ENCODE results near the gene PKNOX2. TPM values are rescaled to one million over a fixed set of nuclear protein-coding genes. Genes with fewer than 3 reads are reported as not detected.

PKNOX2 gene
- total and polyA plus RNA-seq, 2 of the 8 experiments (the other 6 are each of a cell fraction or from before 2014, with no cell fraction given): 2.0 TPM

- Histone ChIP-seq H3K4ac (replicated peaks; ENCODE audit: insufficient read length, low read depth, low read length) (no peak overlapping the region), H3K27me3 (replicated peaks in 1 of 4; ENCODE audit: control insufficient read depth in 3 of 4, extremely low read depth in 1 of 4, insufficient read depth in 3 of 4, low read length in 3 of 4) (no peaks in the 10 kb centered on the region; a peak in 1 of 7 replicates), H4K5ac (ENCODE audit: insufficient read length, low read depth, low read length) (no peak overlapping the region), H2BK120ac (replicated peaks; ENCODE audit: low read depth, low read length) (no peak overlapping the region), H3K79me1 (ENCODE audit: low read depth, low read length) (no peaks in the 10 kb centered on the region), H3K79me2 (ENCODE audit: control insufficient read depth in 1 of 2, insufficient read depth in 2 of 2, low read length in 2 of 2) (no peaks in the 10 kb centered on the region; a peak in 1 of 4 replicates), H3K23ac (ENCODE audit: insufficient read length) (no peak overlapping the region), H3K4me2 (ENCODE audit: insufficient read depth in 1 of 2, low read depth in 2 of 2, low read length in 2 of 2) (no peak overlapping the region), H3K14ac (ENCODE audit: insufficient read length) (no peak overlapping the region), H2AFZ (ENCODE audit: low read length) (no peak overlapping the region), H2BK20ac (ENCODE audit: low read length) (peak overlapping the region; percentile 91; the same call in 1 of the 2 replicates), H4K20me1 (replicated peaks in 1 of 2; ENCODE audit: control insufficient read depth in 1 of 2, insufficient read depth in 2 of 2, low read length in 2 of 2) (no peaks in the 10 kb centered on the region), H2BK5ac (ENCODE audit: low read depth, low read length) (no peak overlapping the region; the same call in 1 of the 2 replicates), H3K9ac (replicated peaks in 1 of 4; ENCODE audit: extremely low read depth in 1 of 4, low read depth in 3 of 4, low read length in 3 of 4) (no peak overlapping the region), H2AK5ac (ENCODE audit: low read depth, low read length) (peak overlapping the region; percentile 98; the same call in 1 of the 2 replicates), H3K36me3 (ENCODE audit: control insufficient read depth in 2 of 4, insufficient read depth in 4 of 4, low read length in 3 of 4) (no peaks in the 10 kb centered on the region; a peak in 1 of 8 replicates), H3K56ac (replicated peaks; ENCODE audit: insufficient read length, low read depth, low read length) (no peak overlapping the region), H3K4me3 (ENCODE audit: extremely low read depth in 1 of 4, insufficient read depth in 2 of 4, low read depth in 3 of 4, low read length in 4 of 4) (no peak overlapping the region), H3K23me2 (ENCODE audit: low read depth, low read length) (peaks cover 2% of the 10 kb centered on the region; the same call in 1 of the 2 replicates), H4K91ac (replicated peaks; ENCODE audit: insufficient read length, low read length) (no peak overlapping the region), H3K4me1 (replicated peaks in 1 of 4; ENCODE audit: control insufficient read depth in 3 of 4, insufficient read depth in 4 of 4, low read length in 3 of 4) (no peaks in the 10 kb centered on the region), H3K9me3 (ENCODE audit: insufficient read depth in 2 of 2, low read depth in 1 of 2, low read length in 1 of 2) (peaks cover 0 to 6% of the 10 kb centered on the region in 2 experiments; a peak in 1 of 4 replicates), H2BK15ac (ENCODE audit: low read length) (peak overlapping the region; percentile 88; the same call in 1 of the 2 replicates), H3K27ac (ENCODE audit: low read depth, low read length) (no peak overlapping the region), H4K8ac (ENCODE audit: extremely low read depth, insufficient read depth, low read length) (no peak overlapping the region), H2BK12ac (ENCODE audit: low read depth, low read length) (0 out of 2 replicates have a peak overlapping the region, but pooled peaks have one; percentile 53), H3K18ac (ENCODE audit: extremely low read depth, low read length) (no peak overlapping the region; the same call in 1 of the 2 replicates)
- CTCF ChIA-PET (ENCODE audit: partially characterized antibody): interaction anchor here (1.0 to 3.5 kb wide), 5 partner anchors 8 to 275 kb away, joined by 3 to 34 read pairs (median 3); no protein-coding TSS in a partner anchor
- FAIRE-seq (no peak), DNase-seq (ENCODE audit: low read depth in 1 of 2, low spot score in 2 of 2) (no peak)
- POLR2A ChIA-PET (ENCODE audit: partially characterized antibody): interaction anchor here (0.6 kb wide), 1 partner anchor 15 kb away, joined by 3 read pairs; no protein-coding TSS in a partner anchor
- WGBS, 2 experiments (ENCODE audit: extremely low coverage in 1 of 2, insufficient coverage in 1 of 2, insufficient read length in 1 of 2, insufficient replicate concordance in 2 of 2, low coverage in 1 of 2, low lambda C conversion rate in 2 of 2, missing lambda C conversion rate in 1 of 2): 91% methylated on average over 7 of the region's 7 CpGs; no CpG with 5 or more reads in 1 of the 2 experiments
- TF ChIP-seq SAP30 (IDR thresholded peaks at IDR 0.05; ENCODE audit: insufficient read depth, insufficient replicate concordance, low read length) (no peak), RAD21 (IDR thresholded peaks at IDR 0.05 in 1 of 2, conservative IDR thresholded peaks at IDR 0.05 in 1 of 2; ENCODE audit: low read depth in 2 of 2, low read length in 2 of 2) (no peak), ASH2L (IDR thresholded peaks at IDR 0.05; ENCODE audit: low read length) (no peak), CTBP2 (IDR thresholded peaks at IDR 0.05; ENCODE audit: borderline replicate concordance, insufficient read depth, insufficient read length, low read length) (no peak), BRCA1 (IDR thresholded peaks at IDR 0.05; ENCODE audit: low read depth, low read length) (no peak), MAFK (IDR thresholded peaks at IDR 0.05; ENCODE audit: low read depth, low read length) (no peak), NRF1 (IDR thresholded peaks at IDR 0.05; ENCODE audit: low read depth, low read length) (no peak), ZNF274 (IDR thresholded peaks at IDR 0.05; ENCODE audit: borderline replicate concordance, extremely low read depth, low read length) (no peak), SP2 (IDR thresholded peaks at IDR 0.05; ENCODE audit: low read length) (no peak), SIX5 (IDR thresholded peaks at IDR 0.05; ENCODE audit: low read depth, low read length) (no peak), EGR1 (IDR thresholded peaks at IDR 0.05; ENCODE audit: borderline replicate concordance, low read depth, low read length) (no peak)
These were observed 10.0 kb upstream of the PKNOX2 start for GRCh38 chr11:125154378-125155099.

All from H1 (cell line).